Liver (tissue), 9 donors: Measurements from ENCODE around the gene ARHGAP5. TPM values are rescaled to one million over a fixed set of nuclear protein-coding genes. Genes with fewer than 3 reads are reported as not detected.

ENCODE experiments used
- DNase-seq: peaks from one replicate; pipeline ENCODE4 v3.0.0-alpha.2; 2017; ENCODE audit warnings: low spot score
- H3K27ac ChIP-seq, 2 donors: one replicate each; pipeline ENCODE4 v1.7.0; 2013; ENCODE audit warnings: inconsistent platforms in 2 of 2, low read length in 2 of 2, control low read depth in 1 of 2, low read depth in 1 of 2, mild to moderate bottlenecking in 1 of 2
- H3K27me3 ChIP-seq, 4 donors: one replicate each; pipeline versions ENCODE4 v1.6.1 to v1.7.0; 2013; ENCODE audit warnings: low read length in 3 of 4, inconsistent platforms in 1 of 4, mild to moderate bottlenecking in 1 of 4, moderate library complexity in 1 of 4; ENCODE audit not compliant: control insufficient read depth in 4 of 4, insufficient read depth in 4 of 4
- H3K36me3 ChIP-seq, 4 donors: one replicate each; pipeline versions ENCODE4 v1.6.1 to v1.7.0; 2013; ENCODE audit warnings: low read length in 3 of 4, mild to moderate bottlenecking in 3 of 4, low read depth in 1 of 4, moderate library complexity in 1 of 4; ENCODE audit not compliant: control insufficient read depth in 4 of 4, insufficient read depth in 3 of 4
- H3K4me1 ChIP-seq, 4 donors: one replicate each; pipeline versions ENCODE4 v1.6.1 to v1.7.0; 2013; ENCODE audit warnings: low read length in 3 of 4, mild to moderate bottlenecking in 3 of 4, moderate library complexity in 1 of 4; ENCODE audit not compliant: control insufficient read depth in 4 of 4, insufficient read depth in 4 of 4
- H3K4me3 ChIP-seq, 3 donors: one replicate each; pipeline versions ENCODE4 v1.6.1 to v1.7.0; 2013; ENCODE audit warnings: low read length in 3 of 3, control low read depth in 1 of 3, low read depth in 1 of 3, mild to moderate bottlenecking in 1 of 3
- H3K9ac ChIP-seq, 2 donors: one replicate each; pipeline ENCODE4 v1.7.0; 2013; ENCODE audit warnings: low read length in 2 of 2, mild to moderate bottlenecking in 2 of 2, moderate library complexity in 2 of 2, control low read depth in 1 of 2, low read depth in 1 of 2
- H3K9me3 ChIP-seq, 4 donors: one replicate each; pipeline versions ENCODE4 v1.6.1 to v1.7.0; 2013; ENCODE audit warnings: low read length in 3 of 4; ENCODE audit not compliant: control insufficient read depth in 4 of 4
- CTCF ChIP-seq: fragments of 150-350 bp; IDR thresholded peaks from 2 replicates; pipeline ENCODE4 v1.5.1; 2017; ENCODE audit warnings: improper control_type of control experiment, low read depth, low read length; ENCODE audit not compliant: missing input control
- EGR1 ChIP-seq, 2 donors: IDR thresholded peaks; 2 replicates each; pipeline ENCODE4 v1.6.1; 2016 to 2018; ENCODE audit warnings: antibody characterized with exemption in 2 of 2, low read depth in 2 of 2
- FOXA1 ChIP-seq: IDR thresholded peaks from 2 replicates; pipeline ENCODE4 v1.6.1; 2016; ENCODE audit warnings: antibody characterized with exemption
- FOXA2 ChIP-seq: IDR thresholded peaks from 2 replicates; pipeline ENCODE4 v1.6.1; 2016; ENCODE audit warnings: antibody characterized with exemption
- GABPA ChIP-seq, 2 donors: IDR thresholded peaks in 1 of 2; conservative IDR thresholded peaks in 1 of 2; 2 replicates each; pipeline ENCODE4 v1.6.1; 2016; ENCODE audit warnings: antibody characterized with exemption in 2 of 2, mild to moderate bottlenecking in 1 of 2, moderate library complexity in 1 of 2
- HNF4A ChIP-seq, 2 donors: conservative IDR thresholded peaks; 2 replicates each; pipeline ENCODE4 v1.6.1; 2016; ENCODE audit warnings: antibody characterized with exemption in 2 of 2, mild to moderate bottlenecking in 2 of 2
- HNF4G ChIP-seq: IDR thresholded peaks from 2 replicates; pipeline ENCODE4 v1.6.1; 2016; ENCODE audit warnings: antibody characterized with exemption
- JUND ChIP-seq, 2 donors: IDR thresholded peaks; 2 replicates each; pipeline ENCODE4 v1.6.1; 2016; ENCODE audit warnings: antibody characterized with exemption in 2 of 2
- MAX ChIP-seq: IDR thresholded peaks from 2 replicates; pipeline ENCODE4 v1.6.1; 2016; ENCODE audit warnings: antibody characterized with exemption
- NR2F2 ChIP-seq: IDR thresholded peaks from 2 replicates; pipeline ENCODE4 v1.6.1; 2016; ENCODE audit warnings: antibody characterized with exemption
- RAD21 ChIP-seq, 2 donors: IDR thresholded peaks; 2 replicates each; pipeline ENCODE4 v1.6.1; 2016; ENCODE audit warnings: antibody characterized with exemption in 2 of 2, mild to moderate bottlenecking in 2 of 2
- REST ChIP-seq: IDR thresholded peaks from 2 replicates; pipeline ENCODE4 v1.6.1; 2016; ENCODE audit warnings: antibody characterized with exemption, mild to moderate bottlenecking
- SP1 ChIP-seq: IDR thresholded peaks from 2 replicates; pipeline ENCODE4 v1.6.1; 2018; ENCODE audit warnings: antibody characterized with exemption, mild to moderate bottlenecking
- TAF1 ChIP-seq: conservative IDR thresholded peaks from 2 replicates; pipeline ENCODE4 v1.6.1; 2016; ENCODE audit warnings: antibody characterized with exemption, mild to moderate bottlenecking
- YY1 ChIP-seq: IDR thresholded peaks from 2 replicates; pipeline ENCODE4 v1.6.1; 2016; ENCODE audit warnings: antibody characterized with exemption, mild to moderate bottlenecking
- ZBTB33 ChIP-seq: IDR thresholded peaks from 2 replicates; pipeline ENCODE4 v1.6.1; 2016; ENCODE audit warnings: antibody characterized with exemption
- WGBS: extraction: QIAGEN DNeasy Blood & Tissue Kit; methylation state at CpG from one replicate; pipeline ENCODE4 v1.1.7; 2013; 5-methylcytosine and 5-hydroxymethylcytosine counted together
- polyA plus RNA-seq, 2 donors: library from polyadenylated mRNA; stranded (reverse) in 1 of 2; unstranded in 1 of 2; fragments of 200-250 nt in 1 of 2; fragments of >200 nt in 1 of 2; fragmentation: Nextera tagmentation in 1 of 2; extraction: Ambion mirVana in 1 of 2; gene quantifications; one replicate each; pipeline versions ENCODE4 v1.2.1 to v1.2.3, GENCODE V29; 2013 to 2015
- total RNA-seq, 2 donors: library from RNA; depleted of rRNA; stranded (reverse); fragments of >200 nt; gene quantifications; one replicate each; pipeline ENCODE4 v1.2.3, GENCODE V29; 2014
- donor health status: healthy.
- donor health status: healthy.
- donor health status: healthy.
- donor health status: healthy.
- donor health status: healthy.

The ARHGAP5 gene
- total RNA-seq (10 to 100 TPM; 46.8 to 48.7 TPM), polyA plus RNA-seq (10 to 100 TPM in 1 of 2 donors, 1 to 10 TPM in 1; 9.6 to 11.2 TPM)

- peak within 1 kb of the TSS; percentile 95 to 98 for H3K27ac ChIP-seq
- peak within 1 kb of the TSS; percentile 96 to 97 for H3K9ac ChIP-seq
- no peaks in the 10 kb centered on the region for H3K36me3 ChIP-seq
- under 1% methylated on average over 98 of the region's 98 CpGs for WGBS
- DNase-seq = peak; percentile 65
- TF ChIP-seq REST (no peak), YY1 (peak; percentile 66)
- no peaks in the 10 kb centered on the region for H3K9me3 ChIP-seq
- peaks cover 4 to 36% (median 19%) of the 10 kb centered on the region in 4 donors for H3K4me1 ChIP-seq
- no peaks in the 10 kb centered on the region for H3K27me3 ChIP-seq
- H3K4me3 ChIP-seq = peak within 1 kb of the TSS; percentile 79 to 95 (median 93)
Observed at GRCh38 chr14:32077081-32078022, at the start of gene ARHGAP5. Gene ARHGAP5 (plus strand): TSS chr14:32077304. CDS start chr14:32090670, 13,366 bp downstream.

GRCh38 chr14:32028599-32028998, 48.5 kb upstream of the ARHGAP5 start:
- Histone ChIP-seq H3K27ac (no peak overlapping the region), H3K27me3 (no peaks in the 10 kb centered on the region), H3K4me1 (no peaks in the 10 kb centered on the region), H3K9me3 (no peaks in the 10 kb centered on the region), H3K36me3 (no peaks in the 10 kb centered on the region), H3K9ac (no peak overlapping the region), H3K4me3 (no peak overlapping the region)
- no peak for DNase-seq
- 79% methylated on average over 2 of the region's 2 CpGs for WGBS
- TF ChIP-seq MAX (no peak), NR2F2 (no peak), REST (no peak), YY1 (no peak), EGR1 (IDR thresholded peaks at IDR 0.05; ENCODE audit: low read depth in 2 of 2) (no peak), GABPA (IDR thresholded peaks at IDR 0.05 in 1 of 2, conservative IDR thresholded peaks at IDR 0.05 in 1 of 2) (no peak), FOXA2 (no peak), TAF1 (no peak), ZBTB33 (no peak), HNF4G (no peak), RAD21 (IDR thresholded peaks at IDR 0.05) (no peak), SP1 (no peak), JUND (IDR thresholded peaks at IDR 0.05) (no peak), HNF4A (conservative IDR thresholded peaks at IDR 0.05) (no peak), FOXA1 (no peak), CTCF (no peak)
